B cell (primary cell): ENCODE results near the gene INSRR. TPM values are rescaled to one million over a fixed set of nuclear protein-coding genes. Genes with fewer than 3 reads are reported as not detected.

Experiments
- ATAC-seq: fragments of 200-7000 bp; cut with Tn5 transposase; one replicate; pipeline ENCODE4 v1.10.0; 2021; ENCODE audit warnings: low read depth, mild to moderate bottlenecking, moderate number of reproducible peaks, moderate library complexity
- CTCF ChIA-PET: fragments of 350-600 bp; sonication (Branson Sonifier 250); formaldehyde crosslinking; loops from one replicate; lab custom pipeline; 2021; ENCODE audit warnings: antibody characterized with exemption, inconsistent platforms; lab: Charles Lee
- POLR2A ChIA-PET: fragments of 350-600 bp; sonication (Branson Sonifier 250); formaldehyde crosslinking; loops from one replicate; lab custom pipeline; 2021; ENCODE audit warnings: antibody characterized with exemption; lab: Charles Lee
- DNase-seq: peaks from one replicate; pipeline ENCODE4 v3.0.0; 2013
- H2AFZ ChIP-seq: 2 replicates; pipeline ENCODE4 v1.6.1; 2012; ENCODE audit warnings: mild to moderate bottlenecking, low read depth, low read length; ENCODE audit not compliant: insufficient read depth, poor library complexity, severe bottlenecking
- H3K27ac ChIP-seq, 2 donors: 1 replicate in 1 of 2; 2 replicates in 1 of 2; pipeline ENCODE4 v1.5.1; 2012 to 2013; ENCODE audit warnings: low read length in 2 of 2, mild to moderate bottlenecking in 2 of 2, moderate library complexity in 1 of 2
- H3K27me3 ChIP-seq, 4 experiments: fragments of 200-600 bp in 1 of 4; sonication (generic) in 1 of 4; replicated peaks in 1 of 4; 1 replicate in 2 of 4; 2 replicates in 2 of 4; pipeline versions ENCODE4 v1.6.1 to v1.7.0; 2013 to 2016; ENCODE audit warnings: low read length in 3 of 4, mild to moderate bottlenecking in 2 of 4, mixed read lengths in 1 of 4, moderate library complexity in 1 of 4; ENCODE audit not compliant: insufficient read depth in 4 of 4, control insufficient read depth in 3 of 4; ENCODE audit errors: control extremely low read depth in 1 of 4
- H3K36me3 ChIP-seq, 2 experiments: replicated peaks in 1 of 2; 1 replicate in 1 of 2; 2 replicates in 1 of 2; pipeline versions ENCODE4 v1.6.1 to v1.7.1; 2013; ENCODE audit warnings: low read length in 1 of 2; ENCODE audit not compliant: insufficient read depth in 2 of 2, control insufficient read depth in 1 of 2; ENCODE audit errors: control extremely low read depth in 1 of 2, extremely low read depth in 1 of 2
- H3K4me1 ChIP-seq, 2 donors: fragments of 200-600 bp in 1 of 2; sonication (generic) in 1 of 2; 1 replicate in 1 of 2; 2 replicates in 1 of 2; pipeline versions ENCODE4 v1.5.1 to v1.6.1; 2013 to 2017; ENCODE audit warnings: low read length in 2 of 2; ENCODE audit not compliant: control insufficient read depth in 2 of 2, insufficient read depth in 2 of 2
- H3K4me2 ChIP-seq: replicated peaks from 2 replicates; pipeline ENCODE3; 2012; ENCODE audit warnings: mild to moderate bottlenecking, low read depth, low read length; ENCODE audit not compliant: poor library complexity, severe bottlenecking
- H3K4me3 ChIP-seq, 5 experiments: fragments of 200-600 bp in 1 of 5; sonication (generic) in 1 of 5; 1 replicate in 3 of 5; 2 replicates in 2 of 5; pipeline versions ENCODE4 v1.5.1 to v1.7.0; 2011 to 2016; ENCODE audit warnings: low read length in 4 of 5, mild to moderate bottlenecking in 4 of 5, low read depth in 2 of 5, control low read depth in 1 of 5, moderate library complexity in 1 of 5; ENCODE audit not compliant: insufficient read depth in 1 of 5; ENCODE audit errors: control extremely low read depth in 1 of 5, extremely low read depth in 1 of 5
- H3K79me2 ChIP-seq: fragments of 200-600 bp; sonication (generic); one replicate; pipeline ENCODE4 v1.6.0; 2016; ENCODE audit warnings: low read length; ENCODE audit not compliant: control insufficient read depth, insufficient read depth
- H3K9ac ChIP-seq: fragments of 200-600 bp; sonication (generic); 2 replicates; pipeline ENCODE4 v1.6.1; 2017; ENCODE audit warnings: mild to moderate bottlenecking, low read length, moderate library complexity
- H3K9me3 ChIP-seq, 3 donors: one replicate each; pipeline versions ENCODE4 v1.6.1 to v1.7.1; 2013; ENCODE audit warnings: low read length in 2 of 3; ENCODE audit not compliant: control insufficient read depth in 2 of 3, insufficient read depth in 1 of 3; ENCODE audit errors: control extremely low read depth in 1 of 3
- H4K20me1 ChIP-seq: 2 replicates; pipeline ENCODE4 v1.6.0; 2012; ENCODE audit warnings: mild to moderate bottlenecking, low read length; ENCODE audit not compliant: insufficient read depth, control insufficient read depth, poor library complexity, severe bottlenecking
- H3K27ac Mint-ChIP-seq: one replicate; pipeline ENCODE4 v1.8.0; 2021; ENCODE audit warnings: mixed read lengths
- H3K27me3 Mint-ChIP-seq: one replicate; pipeline ENCODE4 v1.8.0; 2021; ENCODE audit warnings: mixed read lengths
- H3K4me1 Mint-ChIP-seq: one replicate; pipeline ENCODE4 v1.8.0; 2021; ENCODE audit warnings: mixed read lengths
- H3K4me3 Mint-ChIP-seq: one replicate; pipeline ENCODE4 v1.8.0; 2021; ENCODE audit warnings: mixed read lengths
- H3K9me3 Mint-ChIP-seq: one replicate; pipeline ENCODE4 v1.8.0; 2022; ENCODE audit warnings: mixed read lengths; ENCODE audit not compliant: insufficient read depth
- CTCF ChIP-seq: fragments of 200-600 bp; IDR thresholded peaks from one replicate; pipeline ENCODE4 v1.8.0; 2022; ENCODE audit warnings: antibody characterized with exemption, mild to moderate bottlenecking
- EZH2 ChIP-seq: IDR thresholded peaks from 2 replicates; pipeline ENCODE4 v1.6.1; 2012; ENCODE audit warnings: borderline replicate concordance, low read depth, mild to moderate bottlenecking, moderate library complexity, low read length; ENCODE audit not compliant: insufficient read depth, poor library complexity, severe bottlenecking
- WGBS: methylation state at CpG from one replicate; pipeline ENCODE4 v1.1.5; 2013; ENCODE audit warnings: missing lambda C conversion rate; ENCODE audit not compliant: insufficient coverage; 5-methylcytosine and 5-hydroxymethylcytosine counted together
- intact Hi-C: fragments of 100-400 bp; cut with micrococcal nuclease; formaldehyde crosslinking; loops from one replicate; pipeline ENCODE4 v1.10.0; 2022
- polyA plus RNA-seq: library from polyadenylated mRNA; depleted of rRNA; stranded (reverse); fragments of >200 nt; gene quantifications from 2 replicates; pipeline ENCODE4 v1.2.3, GENCODE V29; 2012
- total RNA-seq, 2 donors: library from RNA; stranded (reverse); fragments of 120-200 nt in 1 of 2; gene quantifications; 1 replicate in 1 of 2; 2 replicates in 1 of 2; pipeline versions ENCODE4 v1.2.3 to v1.2.4, GENCODE V29; 2013 to 2022

INSRR gene
- total and polyA plus RNA-seq, 2 donors (not counting 1 experiment from before 2014, with no cell fraction given) = not detected

DNA sequence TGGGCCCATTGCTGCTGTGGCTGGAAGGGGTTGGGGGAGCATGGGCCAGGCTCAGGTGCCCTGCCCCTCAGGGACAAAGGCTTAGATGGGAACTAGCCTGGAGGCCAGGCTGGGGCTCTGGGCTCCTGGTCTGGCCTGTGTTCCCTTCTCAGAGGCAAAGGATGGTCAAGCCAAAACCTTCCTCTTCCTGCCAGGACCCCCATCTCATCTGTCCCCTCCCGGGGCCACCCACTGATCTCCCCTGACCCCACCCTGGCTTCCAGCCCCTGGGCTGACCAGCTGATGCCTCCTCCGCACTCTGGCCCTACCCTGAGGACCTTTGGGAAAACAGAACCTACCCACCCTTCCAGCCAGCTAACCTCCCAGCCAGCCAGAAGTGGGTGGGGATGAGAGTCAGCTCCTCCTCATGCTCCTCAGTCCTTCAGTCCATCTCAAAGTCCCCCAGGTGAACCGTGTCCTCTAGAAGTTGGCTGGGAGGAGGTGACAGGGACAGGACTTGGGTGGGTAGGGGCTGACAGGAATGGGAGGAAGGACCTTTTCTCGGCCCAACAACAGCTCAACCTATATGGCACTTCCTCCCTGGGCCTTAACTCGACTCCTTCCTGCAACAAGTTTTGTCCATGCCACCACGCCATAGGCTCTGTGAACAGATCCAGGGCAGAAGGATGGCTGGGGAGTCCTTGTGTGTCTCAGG lies 42.1 kb upstream of the INSRR start:
- no peak overlapping the region for H3K9ac ChIP-seq
- ATAC-seq (no peak), DNase-seq (no peak)
- no peaks in the 10 kb centered on the region for H3K79me2 ChIP-seq
- no peak overlapping the region for H3K4me3 Mint-ChIP-seq
- no peaks in the 10 kb centered on the region for H3K4me1 Mint-ChIP-seq
- no peak overlapping the region for H3K27ac ChIP-seq
- no peak overlapping the region for H3K27ac Mint-ChIP-seq
- H3K9me3 Mint-ChIP-seq = no peaks in the 10 kb centered on the region
- peaks cover 44% of the 10 kb centered on the region for H3K27me3 Mint-ChIP-seq
- no peaks in the 10 kb centered on the region for H3K36me3 ChIP-seq
- H4K20me1 ChIP-seq = no peaks in the 10 kb centered on the region
- H3K9me3 ChIP-seq = peaks cover 0 to under 1% (median 0%) of the 10 kb centered on the region in 3 donors
- no peak overlapping the region for H3K4me3 ChIP-seq
- intact Hi-C loops = no loop called here
- no peaks in the 10 kb centered on the region for H3K4me1 ChIP-seq
- 85% methylated on average over 3 of the region's 6 CpGs for WGBS
- ChIA-PET CTCF (interaction anchor here (1.3 kb wide), 1 partner anchor 10 kb away, joined by 3 read pairs; no protein-coding TSS in a partner anchor), POLR2A (no interaction called here)
- TF ChIP-seq CTCF = no peak
- no peak for TF ChIP-seq EZH2
- H2AFZ ChIP-seq = no peak overlapping the region
- peaks cover 0 to 31% (median 0%) of the 10 kb centered on the region in 4 experiments for H3K27me3 ChIP-seq
- no peak overlapping the region for H3K4me2 ChIP-seq

DNA sequence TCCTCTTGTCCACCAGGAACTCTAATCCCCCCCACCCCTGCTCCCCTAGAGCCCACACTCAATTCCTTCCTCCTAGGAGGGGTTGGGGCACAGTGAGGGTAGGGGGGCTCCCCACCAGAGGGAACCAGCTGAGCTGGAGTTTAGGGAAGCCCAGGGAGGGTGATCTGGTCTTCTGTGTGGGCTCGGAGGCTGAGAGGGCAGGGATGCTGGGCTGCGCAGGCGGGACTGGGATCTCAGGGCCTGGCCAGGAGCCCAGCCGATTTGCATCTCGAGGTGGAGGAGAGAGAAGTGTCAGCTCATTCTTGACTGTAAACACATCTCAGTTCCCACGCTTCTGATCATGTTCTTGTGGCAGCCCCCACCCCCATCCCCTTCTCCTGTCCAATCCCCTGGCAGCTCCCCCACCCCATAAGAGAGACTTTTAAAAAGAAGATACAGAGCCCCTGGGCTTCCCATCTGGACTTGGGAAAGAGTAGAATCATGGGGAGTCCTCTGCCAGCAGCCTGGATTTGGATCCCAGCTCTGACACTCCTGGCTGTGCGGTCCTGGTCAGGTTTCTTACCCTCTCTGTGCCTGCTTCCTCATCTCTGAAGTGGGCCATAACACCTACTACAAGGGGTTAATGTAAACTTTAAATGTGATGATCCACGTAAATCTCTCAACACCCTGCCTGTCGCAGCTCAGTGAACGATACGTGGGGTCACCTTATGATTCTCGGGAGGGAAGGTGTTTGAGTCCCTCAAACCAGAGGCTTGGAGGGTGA lies 41.2 kb upstream of the INSRR start:
- Mint-ChIP-seq H3K4me3 (no peak overlapping the region), H3K27ac (no peak overlapping the region), H3K4me1 (no peaks in the 10 kb centered on the region), H3K9me3 (no peaks in the 10 kb centered on the region), H3K27me3 (peaks cover 47% of the 10 kb centered on the region)
- Histone ChIP-seq H3K4me1 (no peaks in the 10 kb centered on the region), H3K4me2 (no peak overlapping the region), H3K79me2 (no peaks in the 10 kb centered on the region), H3K9me3 (no peaks in the 10 kb centered on the region), H3K4me3 (no peak overlapping the region), H2AFZ (no peak overlapping the region), H3K36me3 (no peaks in the 10 kb centered on the region), H3K9ac (no peak overlapping the region), H4K20me1 (no peaks in the 10 kb centered on the region), H3K27me3 (peaks cover 0 to 35% (median 1%) of the 10 kb centered on the region in 4 experiments), H3K27ac (no peak overlapping the region)
- WGBS = 87% methylated on average over 8 of the region's 12 CpGs
- CTCF ChIA-PET = interaction anchor here (1.3 kb wide), 1 partner anchor 11 kb away, joined by 3 read pairs; no protein-coding TSS in a partner anchor
- no peak for TF ChIP-seq CTCF
- TF ChIP-seq EZH2 = no peak
- POLR2A ChIA-PET = no interaction called here
- ATAC-seq (no peak), DNase-seq (no peak)
- intact Hi-C loops = no loop called here
